Measurements from ENCODE around the gene COASY. TPM values are rescaled to one million over a fixed set of nuclear protein-coding genes. Genes with fewer than 3 reads are reported as not detected.

The COASY gene
- polyA plus RNA-seq, 3 donors: 52.6 to 63.8 (median 57.9) TPM

DNA sequence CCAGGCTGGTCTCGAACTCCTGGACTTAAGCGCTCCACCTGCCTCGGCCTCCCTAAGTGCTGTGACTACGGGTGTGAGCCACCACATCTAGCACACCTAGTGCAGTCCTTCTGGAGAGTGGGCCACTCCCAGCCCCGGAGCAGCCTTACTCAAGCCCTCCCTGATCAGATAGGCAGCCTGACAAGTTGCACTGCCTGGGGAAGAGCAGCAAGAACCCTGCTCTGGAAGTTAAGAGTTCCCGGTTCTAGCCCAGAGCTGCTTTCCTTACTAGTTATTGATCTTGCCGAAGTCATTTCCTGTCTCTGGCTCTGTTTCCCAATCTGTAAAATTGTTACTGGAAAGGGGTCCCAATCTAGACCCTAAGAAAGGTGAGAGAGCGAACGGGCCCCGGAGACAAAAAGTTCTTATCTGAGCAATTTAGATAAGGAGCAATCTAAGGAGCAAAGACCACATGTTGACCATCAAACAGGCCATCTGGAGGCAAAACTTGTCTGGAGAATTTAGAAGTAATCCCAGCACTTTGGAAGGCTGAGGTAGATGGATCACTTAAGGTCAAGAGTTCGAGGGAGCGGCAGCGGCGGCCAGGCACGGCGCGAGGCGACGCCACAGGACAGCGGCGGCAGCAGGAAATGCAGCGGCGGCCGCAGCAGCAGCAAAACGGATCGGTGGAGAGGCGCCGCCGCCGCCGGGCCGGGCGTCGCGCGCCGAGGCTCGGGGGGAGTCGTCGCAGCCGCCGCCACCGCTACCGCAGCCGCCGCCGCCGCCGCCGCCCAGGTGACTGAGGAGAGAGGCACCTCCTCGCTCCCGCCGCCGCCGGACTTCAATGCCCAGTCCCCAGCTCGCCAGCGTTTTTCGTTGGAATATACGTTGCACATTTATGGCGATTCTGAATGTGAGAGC is 30.2 kb upstream of the COASY start:
- H4K20me1 ChIP-seq (ENCODE audit: insufficient read depth, low read length): peaks cover 2% of the 10 kb centered on the region
- H3K9ac ChIP-seq (ENCODE audit: insufficient read depth, low read length, poor library complexity, severe bottlenecking): no peak overlapping the region
- H3K27me3 ChIP-seq (ENCODE audit: control insufficient read depth in 2 of 2, insufficient read depth in 2 of 2, low read length in 2 of 2): no peaks in the 10 kb centered on the region
- H3K27ac ChIP-seq (ENCODE audit: low read depth in 1 of 2, low read length in 2 of 2): no peak overlapping the region
- TF ChIP-seq, protein P1, sequence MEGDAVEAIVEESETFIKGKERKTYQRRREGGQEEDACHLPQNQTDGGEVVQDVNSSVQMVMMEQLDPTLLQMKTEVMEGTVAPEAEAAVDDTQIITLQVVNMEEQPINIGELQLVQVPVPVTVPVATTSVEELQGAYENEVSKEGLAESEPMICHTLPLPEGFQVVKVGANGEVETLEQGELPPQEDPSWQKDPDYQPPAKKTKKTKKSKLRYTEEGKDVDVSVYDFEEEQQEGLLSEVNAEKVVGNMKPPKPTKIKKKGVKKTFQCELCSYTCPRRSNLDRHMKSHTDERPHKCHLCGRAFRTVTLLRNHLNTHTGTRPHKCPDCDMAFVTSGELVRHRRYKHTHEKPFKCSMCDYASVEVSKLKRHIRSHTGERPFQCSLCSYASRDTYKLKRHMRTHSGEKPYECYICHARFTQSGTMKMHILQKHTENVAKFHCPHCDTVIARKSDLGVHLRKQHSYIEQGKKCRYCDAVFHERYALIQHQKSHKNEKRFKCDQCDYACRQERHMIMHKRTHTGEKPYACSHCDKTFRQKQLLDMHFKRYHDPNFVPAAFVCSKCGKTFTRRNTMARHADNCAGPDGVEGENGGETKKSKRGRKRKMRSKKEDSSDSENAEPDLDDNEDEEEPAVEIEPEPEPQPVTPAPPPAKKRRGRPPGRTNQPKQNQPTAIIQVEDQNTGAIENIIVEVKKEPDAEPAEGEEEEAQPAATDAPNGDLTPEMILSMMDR (IDR thresholded peaks at IDR 0.05): peak; percentile 50
- peaks cover 34 to 45% of the 10 kb centered on the region in 2 donors for H3K4me1 ChIP-seq (ENCODE audit: control insufficient read depth in 1 of 2, insufficient read depth in 2 of 2, low read length in 2 of 2)
- WGBS (ENCODE audit: insufficient coverage): 13% methylated on average over 52 of the region's 60 CpGs
- H3K9me3 Mint-ChIP-seq: no peaks in the 10 kb centered on the region
- H3K4me3 ChIP-seq (replicated peaks in 1 of 3; ENCODE audit: low read depth in 2 of 3, low read length in 3 of 3): peak overlapping the region; percentile 57 to 69 (median 68)
- peak; percentile 38 to 63 (median 61) for DNase-seq
- H3K36me3 Mint-ChIP-seq: no peaks in the 10 kb centered on the region
- peaks cover 2% of the 10 kb centered on the region for H3K79me2 ChIP-seq (ENCODE audit: insufficient read depth, low read length)
- peak overlapping the region; percentile 70 for H2AFZ ChIP-seq (ENCODE audit: insufficient read depth, low read depth, low read length, poor library complexity, severe bottlenecking)
- H3K4me2 ChIP-seq (replicated peaks; ENCODE audit: extremely low read depth, low read length, poor library complexity, severe bottlenecking): peak overlapping the region; percentile 70
- H3K4me1 Mint-ChIP-seq: peaks cover 41% of the 10 kb centered on the region
- peaks cover 0 to 15% (median 0%) of the 10 kb centered on the region in 3 donors for H3K27me3 Mint-ChIP-seq (ENCODE audit: low read depth in 3 of 3)
- no peaks in the 10 kb centered on the region for H3K36me3 ChIP-seq (replicated peaks in 1 of 2; ENCODE audit: control insufficient read depth in 1 of 2, insufficient read depth in 2 of 2, low read length in 2 of 2)
- peak overlapping the region; percentile 77 to 82 for H3K4me3 Mint-ChIP-seq
- H3K9me3 ChIP-seq (replicated peaks in 1 of 2; ENCODE audit: control insufficient read depth in 1 of 2, insufficient read depth in 1 of 2, low read length in 2 of 2): no peaks in the 10 kb centered on the region
- intact Hi-C loops (cut with micrococcal nuclease): no loop called here
- H3K27ac Mint-ChIP-seq: peak overlapping the region in 5 of 7 donors; percentile 8 to 68 (median 30)

DNA sequence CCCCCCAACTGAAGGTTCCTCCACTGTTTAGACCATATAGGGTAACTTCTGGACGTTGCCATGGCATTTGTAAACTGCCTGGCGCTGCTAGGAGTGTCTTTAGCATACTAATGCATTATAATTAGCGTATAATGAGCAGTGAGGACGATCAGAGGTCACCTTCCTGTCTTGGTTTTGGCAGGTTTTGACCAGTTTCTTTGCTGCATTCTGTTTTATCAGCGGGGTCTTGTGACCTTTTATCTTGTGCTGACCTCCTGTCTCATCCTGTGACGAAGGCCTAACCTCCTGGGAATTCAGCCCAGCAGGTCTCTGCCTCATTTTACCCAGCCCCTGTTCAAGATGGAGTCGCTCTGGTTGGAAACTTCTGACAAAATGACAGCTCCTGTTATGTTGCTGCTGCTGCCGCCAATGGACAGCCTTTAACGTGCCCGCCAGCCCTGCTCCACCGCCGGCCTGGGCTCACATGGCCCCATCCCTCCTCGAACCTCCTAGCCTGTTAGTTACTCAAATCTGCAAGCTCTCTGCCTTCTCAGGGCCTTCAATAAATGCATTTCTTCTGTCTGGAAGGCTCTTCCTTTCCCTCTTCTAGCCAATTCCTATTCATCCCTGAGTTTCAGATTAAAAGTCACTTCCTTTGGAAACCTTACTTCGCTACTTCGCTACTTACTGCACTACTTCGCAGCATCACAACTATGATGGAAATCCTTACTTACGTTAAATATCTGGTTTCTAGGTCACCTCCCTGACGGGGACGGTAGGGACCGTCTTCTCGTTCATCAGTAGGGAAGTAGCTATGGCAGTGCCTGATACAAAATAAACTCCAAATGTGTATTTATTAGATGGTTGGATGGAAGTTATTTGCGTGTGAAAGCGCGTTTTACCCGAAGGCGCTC is 26.5 kb upstream of the COASY start:
- peak overlapping the region; percentile 95 for H3K4me2 ChIP-seq (replicated peaks; ENCODE audit: extremely low read depth, low read length, poor library complexity, severe bottlenecking)
- intact Hi-C loops (cut with micrococcal nuclease): no loop called here
- peaks cover 16% of the 10 kb centered on the region for H4K20me1 ChIP-seq (ENCODE audit: insufficient read depth, low read length)
- no peak for DNase-seq
- peaks cover 28 to 40% of the 10 kb centered on the region in 2 donors for H3K4me1 ChIP-seq (ENCODE audit: control insufficient read depth in 1 of 2, insufficient read depth in 2 of 2, low read length in 2 of 2)
- Mint-ChIP-seq H3K27ac (peak overlapping the region; percentile 61 to 95 (median 93)), H3K36me3 (peaks cover 11 to 24% of the 10 kb centered on the region in 2 donors), H3K9me3 (no peaks in the 10 kb centered on the region), H3K27me3 (ENCODE audit: low read depth in 3 of 3) (peaks cover 0 to 11% (median 0%) of the 10 kb centered on the region in 3 donors), H3K4me1 (peaks cover 36% of the 10 kb centered on the region), H3K4me3 (peak overlapping the region; percentile 78 to 84)
- peak overlapping the region; percentile 72 for H3K9ac ChIP-seq (ENCODE audit: insufficient read depth, low read length, poor library complexity, severe bottlenecking)
- 58% methylated on average over 16 of the region's 26 CpGs for WGBS (ENCODE audit: insufficient coverage)
- H3K27me3 ChIP-seq (ENCODE audit: control insufficient read depth in 2 of 2, insufficient read depth in 2 of 2, low read length in 2 of 2): no peaks in the 10 kb centered on the region
- no peaks in the 10 kb centered on the region for H3K9me3 ChIP-seq (replicated peaks in 1 of 2; ENCODE audit: control insufficient read depth in 1 of 2, insufficient read depth in 1 of 2, low read length in 2 of 2)
- peak overlapping the region; percentile 49 to 89 (median 75) for H3K4me3 ChIP-seq (replicated peaks in 1 of 3; ENCODE audit: low read depth in 2 of 3, low read length in 3 of 3)
- TF ChIP-seq, protein P1 (IDR thresholded peaks at IDR 0.05): no peak
- peaks cover 14 to 19% of the 10 kb centered on the region in 2 donors for H3K36me3 ChIP-seq (replicated peaks in 1 of 2; ENCODE audit: control insufficient read depth in 1 of 2, insufficient read depth in 2 of 2, low read length in 2 of 2)
- H3K27ac ChIP-seq (ENCODE audit: low read depth in 1 of 2, low read length in 2 of 2): peak overlapping the region; percentile 62 to 89
- peaks cover 13% of the 10 kb centered on the region for H3K79me2 ChIP-seq (ENCODE audit: insufficient read depth, low read length)
- H2AFZ ChIP-seq (ENCODE audit: insufficient read depth, low read depth, low read length, poor library complexity, severe bottlenecking): peak overlapping the region; percentile 83
